ENCODE data around the gene MIDN.

The MIDN gene

DNA sequence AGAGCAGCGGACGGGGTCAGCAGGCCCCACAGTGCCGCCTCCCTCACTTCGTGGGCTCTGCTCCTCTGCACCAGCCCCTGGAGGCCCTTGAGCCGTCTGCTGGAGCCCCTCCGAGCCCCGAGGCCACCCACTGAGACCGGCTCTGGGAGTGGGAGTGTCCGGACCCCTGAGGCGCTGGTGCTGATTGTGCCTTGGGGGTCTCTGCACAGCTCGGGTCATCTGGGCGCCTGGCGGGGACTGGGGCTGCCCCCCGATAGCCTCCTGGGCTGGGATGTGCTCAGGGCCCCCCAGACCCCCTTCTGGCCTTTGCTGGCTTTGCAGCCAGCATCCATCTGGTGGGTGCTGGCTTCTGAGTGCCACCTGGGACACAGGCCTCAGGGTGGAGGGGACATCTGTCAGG lies 26.0 kb upstream of the MIDN start:
- Histone ChIP-seq H3F3A (ENCODE audit: insufficient read depth, low read length) (no peaks in the 10 kb centered on the region), H3K4me2 (ENCODE audit: low read depth, low read length) (no peak overlapping the region), H3K4me3 (ENCODE audit: low read length) (no peak overlapping the region), H4K20me1 (ENCODE audit: insufficient read depth, low read length) (no peaks in the 10 kb centered on the region), H3K4me1 (ENCODE audit: low read length) (no peaks in the 10 kb centered on the region), H3K9me3 (replicated peaks; ENCODE audit: insufficient read depth, low read length) (no peaks in the 10 kb centered on the region), H3K9me2 (replicated peaks; ENCODE audit: insufficient read depth, low read length) (no peaks in the 10 kb centered on the region), H2AFZ (ENCODE audit: low read length) (no peak overlapping the region), H3K9ac (ENCODE audit: low read length) (no peak overlapping the region), H3K36me3 (replicated peaks; ENCODE audit: insufficient read depth, low read length) (no peaks in the 10 kb centered on the region), H3K79me2 (ENCODE audit: low read length) (peaks cover 16% of the 10 kb centered on the region; the same call in 1 of the 2 replicates), H3K27me3 (replicated peaks; ENCODE audit: insufficient read depth, low read length) (no peaks in the 10 kb centered on the region), H3K27ac (ENCODE audit: low read length) (no peak overlapping the region)
- TF ChIP-seq, protein P1, sequence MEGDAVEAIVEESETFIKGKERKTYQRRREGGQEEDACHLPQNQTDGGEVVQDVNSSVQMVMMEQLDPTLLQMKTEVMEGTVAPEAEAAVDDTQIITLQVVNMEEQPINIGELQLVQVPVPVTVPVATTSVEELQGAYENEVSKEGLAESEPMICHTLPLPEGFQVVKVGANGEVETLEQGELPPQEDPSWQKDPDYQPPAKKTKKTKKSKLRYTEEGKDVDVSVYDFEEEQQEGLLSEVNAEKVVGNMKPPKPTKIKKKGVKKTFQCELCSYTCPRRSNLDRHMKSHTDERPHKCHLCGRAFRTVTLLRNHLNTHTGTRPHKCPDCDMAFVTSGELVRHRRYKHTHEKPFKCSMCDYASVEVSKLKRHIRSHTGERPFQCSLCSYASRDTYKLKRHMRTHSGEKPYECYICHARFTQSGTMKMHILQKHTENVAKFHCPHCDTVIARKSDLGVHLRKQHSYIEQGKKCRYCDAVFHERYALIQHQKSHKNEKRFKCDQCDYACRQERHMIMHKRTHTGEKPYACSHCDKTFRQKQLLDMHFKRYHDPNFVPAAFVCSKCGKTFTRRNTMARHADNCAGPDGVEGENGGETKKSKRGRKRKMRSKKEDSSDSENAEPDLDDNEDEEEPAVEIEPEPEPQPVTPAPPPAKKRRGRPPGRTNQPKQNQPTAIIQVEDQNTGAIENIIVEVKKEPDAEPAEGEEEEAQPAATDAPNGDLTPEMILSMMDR (IDR thresholded peaks at IDR 0.05; ENCODE audit: low read length), result peak; percentile 3; the same call in 1 of the 2 replicates
- no peak for TF ChIP-seq EZH2phosphoT487 (IDR thresholded peaks at IDR 0.05; ENCODE audit: low read length)
- no peak for DNase-seq

GRCh38 chr19:1223018-1223855 lies 25.1 kb upstream of the MIDN start:
- H3K9me2 ChIP-seq (replicated peaks; ENCODE audit: insufficient read depth, low read length), result no peaks in the 10 kb centered on the region
- no peaks in the 10 kb centered on the region for H3K4me1 ChIP-seq (ENCODE audit: low read length)
- no peaks in the 10 kb centered on the region for H3K27me3 ChIP-seq (replicated peaks; ENCODE audit: insufficient read depth, low read length)
- H3K36me3 ChIP-seq (replicated peaks; ENCODE audit: insufficient read depth, low read length), result no peaks in the 10 kb centered on the region
- H3K9me3 ChIP-seq (replicated peaks; ENCODE audit: insufficient read depth, low read length), result no peaks in the 10 kb centered on the region
- DNase-seq, result no peak
- no peak overlapping the region for H3K4me2 ChIP-seq (ENCODE audit: low read depth, low read length)
- no peak for TF ChIP-seq EZH2 (optimal IDR thresholded peaks at IDR 0.05; ENCODE audit: low read depth, low read length)
- TF ChIP-seq, protein P1 (IDR thresholded peaks at IDR 0.05; ENCODE audit: low read length), result peak; percentile 43
- TF ChIP-seq EZH2phosphoT487 (IDR thresholded peaks at IDR 0.05; ENCODE audit: low read length), result no peak
- H3K4me3 ChIP-seq (ENCODE audit: low read length), result no peak overlapping the region
- H3F3A ChIP-seq (ENCODE audit: insufficient read depth, low read length), result no peaks in the 10 kb centered on the region
- H3K27ac ChIP-seq (ENCODE audit: low read length), result no peak overlapping the region
- H3K79me2 ChIP-seq (ENCODE audit: low read length), result peaks cover 7% of the 10 kb centered on the region; the same call in 1 of the 2 replicates
- no peaks in the 10 kb centered on the region for H4K20me1 ChIP-seq (ENCODE audit: insufficient read depth, low read length)
- no peak overlapping the region for H2AFZ ChIP-seq (ENCODE audit: low read length)
- H3K9ac ChIP-seq (ENCODE audit: low read length), result no peak overlapping the region

DNA sequence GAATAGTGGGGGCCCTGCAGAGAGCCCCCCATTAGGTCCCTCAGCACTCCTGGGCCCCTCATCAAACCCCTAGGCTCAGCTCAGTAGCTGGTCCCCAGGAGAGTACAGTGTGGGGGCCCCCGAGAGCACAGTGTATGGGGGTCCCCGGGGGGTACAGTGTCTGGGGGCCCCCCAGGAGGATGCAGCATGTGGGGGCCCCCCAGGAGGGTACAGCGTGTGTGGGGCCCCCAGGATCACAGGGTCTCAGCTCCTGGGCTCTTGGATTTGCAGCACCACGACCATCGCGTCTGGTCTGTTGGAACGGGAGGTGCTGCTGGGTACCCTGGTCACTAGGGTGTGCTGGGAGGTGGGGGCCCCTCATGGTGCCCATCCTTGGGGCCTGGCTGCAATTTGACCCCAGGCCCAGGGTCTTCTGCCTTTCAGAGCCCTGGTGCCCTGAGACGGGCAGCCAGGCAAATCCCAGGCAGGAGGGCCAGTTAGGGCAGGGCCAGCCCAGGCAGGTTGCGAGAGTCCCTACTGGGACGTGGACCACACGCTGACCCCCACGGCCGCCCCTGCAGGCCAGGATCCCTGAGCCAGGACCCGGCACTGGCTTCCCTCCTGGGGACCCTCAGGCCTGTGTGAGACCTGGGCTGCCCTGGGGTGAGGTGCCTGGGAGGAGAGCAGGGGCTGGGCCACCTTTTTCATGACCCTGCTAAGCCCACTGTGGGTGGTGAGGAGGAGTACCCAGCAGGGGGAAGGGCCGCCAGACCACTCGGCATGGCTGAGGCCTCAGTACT lies 24.1 kb upstream of the MIDN start:
- Histone ChIP-seq H3F3A (ENCODE audit: insufficient read depth, low read length) (no peaks in the 10 kb centered on the region), H3K4me2 (ENCODE audit: low read depth, low read length) (no peak overlapping the region), H3K27me3 (replicated peaks; ENCODE audit: insufficient read depth, low read length) (no peaks in the 10 kb centered on the region), H3K27ac (ENCODE audit: low read length) (no peak overlapping the region), H3K9me3 (replicated peaks; ENCODE audit: insufficient read depth, low read length) (no peaks in the 10 kb centered on the region), H3K9me2 (replicated peaks; ENCODE audit: insufficient read depth, low read length) (no peaks in the 10 kb centered on the region), H4K20me1 (ENCODE audit: insufficient read depth, low read length) (no peaks in the 10 kb centered on the region), H3K4me3 (ENCODE audit: low read length) (no peak overlapping the region), H3K79me2 (ENCODE audit: low read length) (no peaks in the 10 kb centered on the region), H3K9ac (ENCODE audit: low read length) (no peak overlapping the region), H2AFZ (ENCODE audit: low read length) (no peak overlapping the region), H3K36me3 (replicated peaks; ENCODE audit: insufficient read depth, low read length) (no peaks in the 10 kb centered on the region), H3K4me1 (ENCODE audit: low read length) (no peaks in the 10 kb centered on the region)
- DNase-seq, result no peak
- TF ChIP-seq, protein P1 (IDR thresholded peaks at IDR 0.05; ENCODE audit: low read length), result no peak
- no peak for TF ChIP-seq EZH2 (optimal IDR thresholded peaks at IDR 0.05; ENCODE audit: low read depth, low read length)
- TF ChIP-seq EZH2phosphoT487 (IDR thresholded peaks at IDR 0.05; ENCODE audit: low read length), result no peak

All from MM.1S (cell line).